NOMO-1 treated with dmso at 0.1 percent for 144 hours (cell line): ENCODE results near the gene CIITA.

Experiments used
- DNase-seq: peaks from one replicate; lab custom pipeline; 2025; ENCODE audit not compliant: unreplicated experiment; lab: John Stamatoyannopoulos, UW

Gene CIITA

DNA sequence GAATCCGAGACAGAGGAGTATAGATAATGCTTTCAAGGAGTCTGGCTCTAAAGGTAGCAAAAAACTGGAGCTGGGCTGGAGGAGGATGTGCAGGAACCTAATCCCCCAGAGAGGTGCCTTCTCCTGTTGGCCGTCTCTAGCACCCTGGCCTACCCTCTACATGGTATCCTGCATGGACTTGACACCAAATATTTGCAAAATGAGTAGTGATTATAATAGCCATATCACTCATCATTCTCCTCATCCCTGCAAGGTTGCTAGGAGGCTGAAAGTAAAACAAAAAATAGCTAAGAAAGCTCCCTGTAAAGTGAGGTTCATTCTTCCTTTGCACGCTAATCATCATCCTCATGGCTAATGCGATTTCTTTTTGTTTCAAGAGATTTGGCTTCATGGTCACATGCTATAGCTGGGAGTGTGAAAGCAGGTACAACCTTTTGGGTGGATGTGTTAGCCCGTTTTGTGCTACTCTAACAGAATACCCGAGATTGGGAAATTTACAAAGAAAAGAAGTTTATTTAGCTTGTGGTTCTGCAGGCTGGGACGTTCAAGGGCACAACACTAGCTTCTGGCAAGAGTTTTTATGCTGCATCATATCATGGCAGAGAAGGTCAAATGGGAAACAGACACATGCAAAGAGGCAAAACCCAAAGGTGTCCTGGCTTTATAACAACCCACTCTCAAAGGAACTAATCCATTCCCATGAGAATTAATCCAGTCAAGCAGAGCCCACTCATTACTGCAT lies 27.1 kb upstream of the CIITA start:
- DNase-seq, result no peak

DNA sequence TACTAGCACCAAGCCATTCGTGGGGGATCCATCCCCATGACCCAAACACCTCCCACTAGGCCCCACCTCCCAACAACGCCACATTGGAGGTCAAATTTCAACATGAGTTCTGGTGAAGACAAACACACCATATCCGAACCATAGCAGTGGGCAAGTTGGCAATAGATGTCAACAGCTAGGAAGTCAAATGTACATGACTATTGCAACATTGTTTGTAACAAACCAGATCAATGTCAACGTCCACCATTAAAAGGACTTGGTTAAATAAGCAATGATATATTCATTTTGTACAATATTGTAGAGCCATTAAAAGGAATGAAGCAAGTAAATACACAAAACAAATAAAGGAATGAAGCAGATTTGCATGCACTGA lies 26.5 kb upstream of the CIITA start:
- no peak for DNase-seq

DNA sequence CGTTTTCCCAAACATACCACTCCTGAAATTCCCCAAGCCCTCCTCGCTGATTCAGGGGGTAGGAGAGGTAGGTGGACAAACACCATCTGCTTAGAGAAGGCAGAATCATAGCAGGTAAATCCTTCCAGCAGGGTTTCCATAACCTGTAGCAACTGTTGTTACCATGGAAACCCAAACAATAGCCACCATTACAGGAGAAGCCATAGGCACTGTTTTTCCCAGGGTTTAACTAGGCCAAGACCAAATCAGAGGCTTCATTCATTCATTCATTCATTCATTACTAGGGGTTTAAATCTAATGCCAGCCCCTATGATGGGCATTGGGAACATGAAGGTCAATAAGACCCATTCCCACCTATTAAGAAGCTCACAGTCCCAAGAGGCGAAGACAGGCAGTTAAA lies 25.5 kb upstream of the CIITA start:
- no peak for DNase-seq

DNA sequence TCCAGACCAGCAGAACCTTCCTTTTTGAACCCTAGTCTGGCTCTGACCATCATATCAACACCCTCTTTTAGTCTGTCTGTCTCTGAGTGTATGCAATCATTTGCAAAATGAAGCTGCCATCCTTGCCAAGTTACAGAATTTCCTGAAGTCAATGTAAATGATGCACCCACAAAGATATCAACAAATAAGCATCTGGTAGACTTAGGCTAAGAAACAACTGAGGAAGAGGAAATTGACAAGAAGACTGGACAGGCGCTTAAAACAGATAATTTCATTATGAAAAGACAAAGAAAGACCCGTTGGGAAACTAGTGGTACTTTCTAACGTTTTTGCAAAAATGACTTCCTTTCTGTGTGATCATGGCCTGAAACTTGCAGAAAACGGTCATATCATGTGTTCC lies 24.7 kb upstream of the CIITA start:
- DNase-seq, result no peak

GRCh38 chr16:10852948-10853347 lies 24.1 kb upstream of the CIITA start:
- no peak for DNase-seq

GRCh38 chr16:10856042-10856441 lies 21.0 kb upstream of the CIITA start:
- no peak for DNase-seq

DNA sequence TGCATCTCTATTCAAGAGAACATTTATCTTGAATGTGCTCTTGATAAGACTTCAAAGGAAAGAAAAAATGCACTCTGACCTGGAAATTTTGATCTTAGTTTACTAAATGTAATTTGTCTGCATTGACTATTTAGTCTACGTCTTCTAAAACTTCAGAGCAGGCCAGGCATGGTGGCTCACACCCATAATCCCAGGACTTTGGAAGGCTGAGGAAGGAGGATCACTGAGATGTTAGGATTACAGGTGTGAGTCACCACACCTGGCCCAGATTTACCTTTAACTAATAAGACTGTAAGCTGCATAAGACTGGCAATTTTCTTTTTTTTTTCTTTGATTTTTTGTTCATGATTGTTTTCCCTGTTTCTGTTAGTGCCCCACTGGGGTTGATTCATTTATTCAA lies 18.8 kb upstream of the CIITA start:
- DNase-seq, result no peak

GRCh38 chr16:10859020-10859419 lies 18.0 kb upstream of the CIITA start:
- no peak for DNase-seq

DNA sequence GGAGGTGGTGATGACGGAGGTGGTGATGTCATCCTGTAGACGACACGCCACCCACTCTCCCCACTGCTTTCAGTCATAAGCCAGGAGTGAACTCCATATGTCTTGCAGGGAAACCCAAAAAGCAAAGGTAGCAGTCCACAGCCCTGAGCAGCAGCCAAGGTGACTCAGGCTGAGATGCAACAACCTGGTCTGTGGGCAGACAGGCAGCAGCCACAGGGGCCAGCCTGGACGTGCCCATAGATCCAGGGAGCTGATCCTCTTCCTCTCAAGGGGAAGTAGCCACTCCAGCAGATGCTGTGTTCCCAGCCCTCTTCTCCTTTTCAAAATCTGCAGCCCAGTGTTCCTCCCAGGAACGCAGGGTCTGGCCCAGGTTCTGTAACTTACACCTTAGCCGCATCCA lies 17.3 kb upstream of the CIITA start:
- no peak for DNase-seq

- DNase-seq, result peak; percentile 29
These were observed 14.6 kb upstream of the CIITA start for GRCh38 chr16:10862438-10862837.

- no peak for DNase-seq
These were observed 10.7 kb upstream of the CIITA start for GRCh38 chr16:10865991-10866966.

GRCh38 chr16:10867199-10867598 lies 9.8 kb upstream of the CIITA start:
- no peak for DNase-seq

- DNase-seq, result no peak
These were observed 8.9 kb upstream of the CIITA start for GRCh38 chr16:10868104-10868595.

DNA sequence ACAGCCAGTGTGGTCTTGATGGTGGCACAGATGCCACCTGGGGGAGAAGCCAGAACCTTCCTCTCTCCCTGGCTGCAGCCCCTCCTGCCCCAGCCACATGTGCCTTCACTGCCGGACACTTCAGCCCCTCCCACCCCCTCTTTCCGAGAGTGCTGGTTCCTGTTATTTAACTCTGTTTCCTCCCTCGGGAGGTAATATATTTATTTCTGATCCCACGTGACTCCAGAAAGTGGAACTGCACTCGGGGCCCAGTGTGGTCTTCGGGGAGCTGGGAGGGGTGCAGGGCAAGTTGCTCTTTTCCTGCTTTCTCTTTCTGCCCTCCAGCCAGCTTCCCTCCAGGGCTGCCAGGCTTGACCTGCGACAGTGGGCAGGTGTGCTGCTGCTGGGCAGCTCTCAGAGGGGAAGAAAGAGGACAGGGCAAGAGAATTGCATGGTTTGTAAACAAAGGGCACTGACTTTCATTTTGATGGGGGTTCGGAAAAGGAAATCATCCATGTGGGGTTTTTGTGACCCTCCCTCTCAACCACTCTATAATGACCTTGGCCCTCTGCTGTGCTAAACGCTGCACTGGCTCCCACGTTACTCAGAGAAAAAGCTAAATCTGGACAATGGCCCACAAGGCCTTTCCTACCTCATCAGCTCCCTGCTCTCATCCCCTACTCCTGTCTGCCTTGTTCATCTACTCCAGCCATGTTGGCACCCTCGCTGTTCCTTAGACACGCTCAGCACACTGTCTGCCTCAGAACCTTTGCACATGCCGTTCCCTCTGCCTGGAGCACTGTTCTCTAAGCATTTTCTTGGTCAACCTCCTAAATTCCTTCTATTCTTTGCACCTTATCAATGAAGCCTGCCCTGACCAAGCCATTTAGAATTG lies 8.2 kb upstream of the CIITA start:
- DNase-seq, result peak; percentile 80

DNA sequence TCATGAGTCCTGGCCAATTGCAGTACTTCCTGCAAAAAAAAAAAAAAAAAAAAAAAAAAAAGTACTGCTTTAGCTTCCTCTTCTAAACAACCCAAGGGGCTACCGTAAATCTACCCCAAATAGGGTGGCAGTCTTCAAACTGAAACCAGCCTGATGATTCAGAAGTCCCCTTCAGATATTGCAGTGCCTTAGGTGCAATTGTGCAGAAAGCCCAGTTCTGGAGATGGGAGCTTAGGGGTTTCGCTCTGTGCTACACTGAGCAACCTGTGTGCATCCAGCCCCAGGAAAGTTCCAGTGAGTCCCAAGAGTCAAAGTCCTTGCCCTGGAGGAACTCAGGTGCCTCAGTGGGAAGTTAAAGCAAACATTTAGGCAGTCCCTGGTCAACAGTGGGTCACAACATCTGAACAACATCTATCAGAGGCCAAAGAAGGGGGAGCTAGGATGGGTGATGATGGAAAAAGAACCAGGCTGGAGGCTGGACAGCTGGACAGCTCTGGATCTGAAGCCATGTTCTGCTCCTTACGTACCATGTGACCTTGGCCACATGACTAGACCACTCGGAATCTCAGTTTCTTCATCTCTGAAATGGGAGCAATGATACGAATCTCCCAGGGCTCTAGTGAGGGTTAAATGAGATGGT lies 6.7 kb upstream of the CIITA start:
- DNase-seq, result peak; percentile 59

DNA sequence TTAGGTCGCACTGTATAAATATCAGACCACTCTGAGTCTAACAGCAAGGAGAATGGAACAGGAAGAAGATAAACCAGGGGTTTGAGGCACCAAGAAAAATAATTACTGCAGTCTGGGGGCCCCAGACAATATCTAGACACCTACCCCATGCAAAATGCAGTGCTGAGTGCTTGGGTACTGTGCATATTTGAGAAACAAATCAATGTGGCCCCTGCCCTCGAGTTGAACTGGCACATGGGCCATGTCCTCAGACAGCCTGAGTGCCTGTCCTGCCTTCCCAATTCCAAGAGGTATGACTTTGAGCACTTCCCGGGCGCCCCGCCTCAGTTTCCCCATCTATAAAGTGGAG lies 6.2 kb upstream of the CIITA start:
- no peak for DNase-seq

- peak; percentile 68 for DNase-seq
These were observed 5.6 kb upstream of the CIITA start for GRCh38 chr16:10871157-10871991.

DNA sequence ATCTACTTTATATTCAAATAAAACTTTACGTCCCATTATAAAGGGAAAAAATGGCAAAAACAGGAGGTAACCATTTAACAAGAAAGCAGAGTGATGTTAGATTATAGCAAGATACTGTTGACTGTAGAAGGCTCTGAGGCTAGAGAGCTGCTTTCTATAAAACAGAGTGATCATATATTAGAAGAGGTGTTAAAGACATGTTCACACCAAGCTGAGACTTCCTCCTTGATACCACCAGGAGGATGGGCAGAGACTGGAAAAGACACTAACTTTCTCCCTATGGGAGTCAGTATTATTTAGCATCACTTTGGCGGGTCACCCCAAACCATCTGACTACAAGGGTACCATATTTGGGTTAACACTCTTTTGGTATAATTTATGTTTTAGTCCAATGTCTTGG lies 687 bp upstream of the CIITA start:
- no peak for DNase-seq

DNA sequence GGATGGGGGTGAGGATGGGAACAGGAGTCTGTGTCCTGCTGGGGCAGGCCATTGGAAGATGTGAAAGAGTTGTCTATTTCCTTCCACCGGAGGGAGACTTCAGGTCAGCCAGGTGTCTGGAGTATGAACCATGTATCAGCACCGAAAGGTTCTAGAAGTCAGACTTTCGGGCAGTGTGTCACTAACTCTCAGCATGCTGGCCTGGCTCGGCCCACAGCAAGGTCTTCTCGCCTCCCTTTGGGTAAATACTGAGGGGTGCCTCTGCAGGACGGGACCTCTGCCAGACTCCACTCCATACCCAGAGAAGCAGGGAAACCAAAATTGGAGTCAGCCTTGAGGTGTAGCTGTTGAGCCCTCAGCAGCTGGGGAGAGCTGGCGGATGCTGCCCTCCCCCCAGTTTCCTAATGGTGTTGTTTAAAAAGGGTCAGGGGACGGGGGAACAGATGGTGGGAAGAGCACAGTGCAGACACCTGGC lies 507 bp downstream of the CIITA start:
- no peak for DNase-seq

DNA sequence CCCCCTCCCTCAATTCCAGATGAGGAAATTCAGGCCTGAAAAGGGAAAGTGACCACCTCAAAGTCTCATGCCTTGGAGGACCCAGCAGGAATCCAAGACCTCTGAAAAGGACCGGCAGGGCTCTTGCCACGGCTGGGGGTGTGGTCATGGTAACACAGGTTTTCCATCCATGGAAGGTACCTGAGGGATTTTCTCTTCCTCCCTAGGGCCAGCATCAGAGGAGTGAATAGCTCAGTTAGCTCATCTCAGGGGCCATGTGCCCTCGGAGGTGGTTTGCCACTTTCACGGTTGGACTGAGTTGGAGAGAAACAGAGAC lies 1.3 kb downstream of the CIITA start:
- no peak for DNase-seq
